SK-N-MC (cell line): Measurements from ENCODE around the gene CHI3L2.

Experiments used
- EZH2 ChIP-seq: fragments of 200-600 bp; sonication (generic); IDR thresholded peaks from one replicate; pipeline ENCODE4 v1.6.1; 2017; ENCODE audit warnings: antibody characterized with exemption
- FOXP2 ChIP-seq: optimal IDR thresholded peaks from 2 replicates; pipeline ENCODE3; 2011; ENCODE audit warnings: mild to moderate bottlenecking, moderate library complexity; ENCODE audit not compliant: insufficient read depth; ENCODE audit errors: extremely low read length, control extremely low read depth
- POLR2AphosphoS5 ChIP-seq: IDR thresholded peaks from 2 replicates; pipeline ENCODE4 v1.6.1; 2012; ENCODE audit warnings: mild to moderate bottlenecking, low read depth, low read length, borderline replicate concordance

DNA sequence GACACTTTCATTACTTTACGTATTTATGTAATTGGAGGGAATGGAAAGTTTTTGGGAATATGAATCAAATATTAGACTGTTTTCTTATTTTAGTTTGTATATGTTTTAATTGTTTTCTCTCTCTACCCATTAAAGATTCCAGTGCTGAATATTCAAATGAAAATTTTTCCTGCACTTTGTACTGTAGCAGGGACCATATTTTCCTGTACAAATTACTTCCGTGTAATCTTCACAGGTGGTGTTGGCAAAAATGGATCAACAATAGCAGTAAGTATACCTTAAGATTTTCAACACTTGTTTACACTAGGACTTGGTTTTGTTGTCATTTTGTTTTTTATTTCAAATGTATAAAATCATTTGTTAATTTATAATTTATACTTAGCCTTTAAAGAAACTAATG is 45.5 kb upstream of the CHI3L2 start:
- TF ChIP-seq EZH2 = no peak
- TF ChIP-seq FOXP2 = no peak
- no peak for TF ChIP-seq POLR2AphosphoS5
